Mammary epithelial cell (primary cell): ENCODE data around the gene DTNB.

Experiments
- EZH2 ChIP-seq: IDR thresholded peaks from 2 replicates; pipeline ENCODE4 v1.6.1; 2012; ENCODE audit warnings: low read length, inconsistent platforms, borderline replicate concordance
- TF ChIP-seq, protein P1 (sequence below), 2 donors: IDR thresholded peaks in 1 of 2; conservative IDR thresholded peaks in 1 of 2; 2 replicates each; pipeline ENCODE4 v1.5.1; 2011 to 2012; ENCODE audit warnings: inconsistent platforms in 2 of 2, low read length in 2 of 2, mild to moderate bottlenecking in 2 of 2, control low read depth in 1 of 2, low read depth in 1 of 2; ENCODE audit not compliant: insufficient read depth in 1 of 2; ENCODE audit errors: extremely low read depth in 1 of 2

DNA sequence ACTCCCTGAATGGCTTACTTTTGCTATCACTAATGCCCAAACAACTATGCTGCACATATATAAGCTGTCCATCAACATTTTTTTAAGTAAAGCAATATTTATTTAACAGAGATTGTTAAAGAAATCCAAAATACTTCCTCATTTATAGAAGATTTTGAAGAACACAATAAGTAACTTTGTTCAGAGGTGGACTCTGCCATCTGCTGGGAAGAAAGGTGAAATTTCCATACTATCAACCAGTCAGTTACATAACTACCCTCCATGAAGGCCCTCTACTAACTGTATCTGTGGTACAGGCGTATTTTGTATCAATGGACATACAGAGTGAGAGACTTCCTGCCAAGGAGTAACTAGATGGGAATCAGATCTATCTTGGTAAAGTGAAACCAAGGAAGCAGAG, 106.0 kb downstream of the DTNB start:
- TF ChIP-seq, protein P1, sequence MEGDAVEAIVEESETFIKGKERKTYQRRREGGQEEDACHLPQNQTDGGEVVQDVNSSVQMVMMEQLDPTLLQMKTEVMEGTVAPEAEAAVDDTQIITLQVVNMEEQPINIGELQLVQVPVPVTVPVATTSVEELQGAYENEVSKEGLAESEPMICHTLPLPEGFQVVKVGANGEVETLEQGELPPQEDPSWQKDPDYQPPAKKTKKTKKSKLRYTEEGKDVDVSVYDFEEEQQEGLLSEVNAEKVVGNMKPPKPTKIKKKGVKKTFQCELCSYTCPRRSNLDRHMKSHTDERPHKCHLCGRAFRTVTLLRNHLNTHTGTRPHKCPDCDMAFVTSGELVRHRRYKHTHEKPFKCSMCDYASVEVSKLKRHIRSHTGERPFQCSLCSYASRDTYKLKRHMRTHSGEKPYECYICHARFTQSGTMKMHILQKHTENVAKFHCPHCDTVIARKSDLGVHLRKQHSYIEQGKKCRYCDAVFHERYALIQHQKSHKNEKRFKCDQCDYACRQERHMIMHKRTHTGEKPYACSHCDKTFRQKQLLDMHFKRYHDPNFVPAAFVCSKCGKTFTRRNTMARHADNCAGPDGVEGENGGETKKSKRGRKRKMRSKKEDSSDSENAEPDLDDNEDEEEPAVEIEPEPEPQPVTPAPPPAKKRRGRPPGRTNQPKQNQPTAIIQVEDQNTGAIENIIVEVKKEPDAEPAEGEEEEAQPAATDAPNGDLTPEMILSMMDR (conservative IDR thresholded peaks at IDR 0.05 in 1 of 2, IDR thresholded peaks at IDR 0.05 in 1 of 2; ENCODE audit: extremely low read depth in 1 of 2, insufficient read depth in 1 of 2, low read depth in 1 of 2, low read length in 2 of 2), result peak; percentile 19 to 42
- no peak for TF ChIP-seq EZH2
